Kidney epithelial cell (primary cell): ENCODE measurements around the gene DHRS13. TPM values are rescaled to one million over a fixed set of nuclear protein-coding genes. Genes with fewer than 3 reads are reported as not detected.

Experiments
- DNase-seq: peaks from one replicate; pipeline ENCODE4 v3.0.0-alpha.2; 2010; ENCODE audit warnings: low read depth
- H3K27me3 ChIP-seq: 2 replicates; pipeline ENCODE4 v1.6.0; 2011; ENCODE audit warnings: low read length; ENCODE audit not compliant: control insufficient read depth, insufficient read depth
- H3K36me3 ChIP-seq: 2 replicates; pipeline ENCODE4 v1.5.1; 2011; ENCODE audit warnings: low read length; ENCODE audit not compliant: control insufficient read depth, insufficient read depth
- H3K4me3 ChIP-seq: 2 replicates; pipeline ENCODE4 v1.5.1; 2011; ENCODE audit warnings: low read depth, mild to moderate bottlenecking, control low read depth, low read length
- CTCF ChIP-seq: IDR thresholded peaks from 2 replicates; pipeline ENCODE4 v1.5.1; 2011; ENCODE audit warnings: mild to moderate bottlenecking, moderate library complexity, low read length, control low read depth, inconsistent platforms; ENCODE audit not compliant: insufficient read depth, poor library complexity, severe bottlenecking
- total RNA-seq: library from RNA; depleted of rRNA; stranded (reverse); fragments of >200 nt; gene quantifications from 2 replicates; pipeline ENCODE4 v1.2.3, GENCODE V29; 2015

The DHRS13 gene
- total RNA-seq, 1 donor from 2014 or later: 12.7 TPM

GRCh38 chr17:28950017-28950751 lies 47.3 kb upstream of the DHRS13 start:
- Histone ChIP-seq H3K27me3 (no peaks in the 10 kb centered on the region), H3K36me3 (no peaks in the 10 kb centered on the region), H3K4me3 (peak overlapping the region; percentile 55)
- no peak for TF ChIP-seq CTCF
- no peak for DNase-seq

- Histone ChIP-seq H3K27me3 (no peaks in the 10 kb centered on the region), H3K36me3 (no peaks in the 10 kb centered on the region), H3K4me3 (peak overlapping the region; percentile 55)
- TF ChIP-seq CTCF: no peak
- no peak for DNase-seq
Observed at GRCh38 chr17:28949185-28950016, 46.5 kb upstream of the DHRS13 start.

- no peak for DNase-seq
- H3K27me3 ChIP-seq: no peaks in the 10 kb centered on the region
- no peaks in the 10 kb centered on the region for H3K36me3 ChIP-seq
- H3K4me3 ChIP-seq: peak overlapping the region; percentile 55
- no peak for TF ChIP-seq CTCF
Observed at GRCh38 chr17:28948873-28949184, 46.0 kb upstream of the DHRS13 start.

GRCh38 chr17:28948342-28948741 lies 45.5 kb upstream of the DHRS13 start:
- no peak for DNase-seq
- no peaks in the 10 kb centered on the region for H3K36me3 ChIP-seq
- TF ChIP-seq CTCF: no peak
- peak overlapping the region; percentile 55 for H3K4me3 ChIP-seq
- no peaks in the 10 kb centered on the region for H3K27me3 ChIP-seq

- Histone ChIP-seq H3K36me3 (no peaks in the 10 kb centered on the region), H3K27me3 (no peaks in the 10 kb centered on the region), H3K4me3 (no peak overlapping the region)
- DNase-seq: no peak
- TF ChIP-seq CTCF: no peak
Observed at GRCh38 chr17:28947639-28948038, 44.8 kb upstream of the DHRS13 start.
